IPS DF 6.9 (cell line): ENCODE data around the gene N4BP3.
"Not testable (repeated sequence)": the region's sequence is repeated elsewhere in the genome, so short reads cannot be mapped to it uniquely, and the experiment has no call there.

Experiments
- DNase-seq: peaks from one replicate; pipeline ENCODE4 v3.0.0-alpha.2; 2013; ENCODE audit warnings: low read depth, low spot score
- H3K27ac ChIP-seq: one replicate; pipeline ENCODE4 v1.5.1; 2013; ENCODE audit warnings: low read length, control low read depth
- H3K27me3 ChIP-seq: 2 replicates; pipeline ENCODE4 v1.6.1; 2013; ENCODE audit warnings: mild to moderate bottlenecking, low read length; ENCODE audit not compliant: control insufficient read depth, insufficient read depth
- H3K36me3 ChIP-seq: 2 replicates; pipeline ENCODE4 v1.6.1; 2013; ENCODE audit warnings: low read length; ENCODE audit not compliant: control insufficient read depth, insufficient read depth
- H3K4me1 ChIP-seq: 2 replicates; pipeline ENCODE4 v1.6.1; 2013; ENCODE audit warnings: low read length; ENCODE audit not compliant: control insufficient read depth, insufficient read depth
- H3K4me3 ChIP-seq: 2 replicates; pipeline ENCODE4 v1.5.1; 2013; ENCODE audit warnings: mild to moderate bottlenecking, low read length
- H3K9me3 ChIP-seq: 2 replicates; pipeline ENCODE4 v1.6.1; 2013; ENCODE audit warnings: low read length, inconsistent platforms; ENCODE audit not compliant: control insufficient read depth, insufficient read depth
- WGBS: extraction: QIAGEN DNeasy Blood & Tissue Kit; methylation state at CpG from one replicate; pipeline ENCODE4 v1.1.7; 2013; ENCODE audit warnings: mixed read lengths, missing lambda C conversion rate; ENCODE audit not compliant: insufficient read length, insufficient coverage; 5-methylcytosine and 5-hydroxymethylcytosine counted together

Gene N4BP3

DNA sequence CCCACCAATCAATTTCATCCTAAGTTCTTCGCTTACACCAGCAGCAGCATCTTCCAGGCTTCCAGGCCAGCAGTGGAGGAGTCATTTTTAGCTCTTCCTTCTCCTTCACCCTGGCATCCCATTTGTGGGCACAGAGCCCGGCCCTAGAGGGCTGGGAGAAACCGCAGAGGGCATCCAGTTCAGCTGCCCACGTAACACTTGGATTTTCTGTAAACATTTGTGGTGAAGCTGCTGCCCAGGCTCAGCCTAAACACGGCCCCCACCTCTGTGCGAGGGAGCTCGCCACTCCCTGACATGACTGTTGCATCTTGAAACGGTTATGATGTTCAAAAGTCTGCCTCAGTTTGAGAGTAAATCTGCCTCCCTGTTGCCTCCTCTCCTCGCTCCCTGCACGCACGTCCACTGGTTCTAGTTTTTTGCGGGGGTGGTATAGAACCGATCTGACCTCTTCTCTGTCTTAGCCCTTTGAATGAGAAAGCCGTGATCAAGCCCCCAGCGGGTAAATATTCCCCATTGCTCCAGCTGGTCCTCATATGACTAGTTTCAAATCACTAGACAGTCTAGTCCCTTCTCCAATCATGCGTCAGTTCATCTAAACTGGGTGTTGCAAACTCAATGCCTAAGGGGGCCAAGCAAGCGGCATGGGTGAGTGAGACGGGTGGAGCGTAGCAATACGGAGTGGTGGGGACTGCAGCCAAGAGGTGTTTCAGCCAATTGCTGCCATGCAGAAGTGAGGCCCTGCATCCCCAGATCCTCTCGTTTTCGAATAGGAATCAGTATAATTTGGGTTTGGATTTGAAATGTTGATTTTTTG lies 34.9 kb upstream of the N4BP3 start:
- no peaks in the 10 kb centered on the region for H3K27me3 ChIP-seq
- H3K4me3 ChIP-seq, result no peak overlapping the region
- H3K36me3 ChIP-seq, result no peaks in the 10 kb centered on the region
- H3K27ac ChIP-seq, result no peak overlapping the region
- no peaks in the 10 kb centered on the region for H3K9me3 ChIP-seq
- DNase-seq, result no peak
- no CpG with 5 or more reads among the region's 22 CpGs for WGBS
- H3K4me1 ChIP-seq, result no peaks in the 10 kb centered on the region; the same call in 1 of the 2 replicates

DNA sequence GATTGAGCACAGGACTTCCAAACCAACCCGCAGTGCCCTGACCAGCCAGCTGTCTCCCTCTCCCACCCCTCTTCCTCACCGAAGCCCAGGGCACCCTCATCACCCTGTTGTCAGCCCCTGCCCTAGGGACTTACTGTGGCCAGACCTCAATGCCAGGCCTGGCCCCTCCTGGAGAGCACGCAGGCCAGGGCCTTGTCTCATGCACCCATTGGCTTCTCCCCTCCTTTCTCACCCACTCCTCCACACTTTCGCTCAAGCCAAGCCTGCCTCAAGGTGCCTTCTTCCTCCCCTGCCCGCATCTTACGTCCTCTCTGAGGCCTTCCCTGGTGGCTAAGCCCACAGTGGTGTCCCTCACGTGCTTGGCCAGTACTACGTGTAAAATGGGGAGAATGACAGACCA lies 33.3 kb upstream of the N4BP3 start:
- Histone ChIP-seq H3K27ac (no peak overlapping the region), H3K4me3 (no peak overlapping the region), H3K36me3 (no peaks in the 10 kb centered on the region), H3K27me3 (no peaks in the 10 kb centered on the region), H3K9me3 (no peaks in the 10 kb centered on the region), H3K4me1 (no peaks in the 10 kb centered on the region)
- WGBS, result no CpG with 5 or more reads among the region's 8 CpGs
- no peak for DNase-seq

DNA sequence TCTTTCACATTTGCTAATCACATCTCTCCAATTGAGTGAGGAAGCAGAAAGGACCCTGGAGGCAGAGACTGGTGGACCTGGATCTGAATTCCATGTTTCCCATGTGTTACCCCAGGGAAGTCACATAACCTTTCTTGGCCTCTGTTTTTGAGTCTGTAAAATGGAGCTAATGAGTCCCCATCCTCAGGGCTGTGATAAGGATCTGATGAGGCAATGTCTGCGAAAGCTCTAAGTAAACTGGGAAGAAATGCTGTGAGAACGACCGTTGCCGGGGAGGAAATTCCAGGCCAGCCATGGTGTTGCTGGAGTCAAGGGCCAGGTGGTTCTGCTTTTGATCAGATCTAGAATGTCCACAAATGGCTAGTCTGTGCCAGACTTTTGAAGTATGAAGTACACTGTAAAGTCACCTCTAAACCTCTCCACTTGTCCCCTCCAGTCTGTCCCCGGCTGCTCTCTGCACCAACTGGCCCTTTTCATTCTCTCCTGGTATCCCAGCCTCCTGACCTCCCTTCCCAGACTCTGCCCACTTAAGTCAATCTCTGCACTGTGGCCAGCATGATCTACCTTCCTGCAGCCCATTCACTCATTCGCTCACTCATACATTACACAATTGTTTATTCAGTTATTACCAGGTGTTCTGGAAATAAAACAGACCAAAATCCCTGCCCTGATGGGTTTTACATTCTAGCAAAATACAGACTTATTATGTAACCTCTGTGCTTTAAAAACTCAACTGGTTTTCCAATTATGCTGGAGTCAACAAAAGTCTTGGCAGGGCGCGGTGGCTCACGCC lies 32.5 kb upstream of the N4BP3 start:
- H3K27ac ChIP-seq, result no peak overlapping the region
- no peaks in the 10 kb centered on the region for H3K4me1 ChIP-seq
- no peak for DNase-seq
- H3K9me3 ChIP-seq, result no peaks in the 10 kb centered on the region
- no CpG with 5 or more reads among the region's 9 CpGs for WGBS
- H3K4me3 ChIP-seq, result no peak overlapping the region
- H3K36me3 ChIP-seq, result no peaks in the 10 kb centered on the region
- H3K27me3 ChIP-seq, result no peaks in the 10 kb centered on the region

DNA sequence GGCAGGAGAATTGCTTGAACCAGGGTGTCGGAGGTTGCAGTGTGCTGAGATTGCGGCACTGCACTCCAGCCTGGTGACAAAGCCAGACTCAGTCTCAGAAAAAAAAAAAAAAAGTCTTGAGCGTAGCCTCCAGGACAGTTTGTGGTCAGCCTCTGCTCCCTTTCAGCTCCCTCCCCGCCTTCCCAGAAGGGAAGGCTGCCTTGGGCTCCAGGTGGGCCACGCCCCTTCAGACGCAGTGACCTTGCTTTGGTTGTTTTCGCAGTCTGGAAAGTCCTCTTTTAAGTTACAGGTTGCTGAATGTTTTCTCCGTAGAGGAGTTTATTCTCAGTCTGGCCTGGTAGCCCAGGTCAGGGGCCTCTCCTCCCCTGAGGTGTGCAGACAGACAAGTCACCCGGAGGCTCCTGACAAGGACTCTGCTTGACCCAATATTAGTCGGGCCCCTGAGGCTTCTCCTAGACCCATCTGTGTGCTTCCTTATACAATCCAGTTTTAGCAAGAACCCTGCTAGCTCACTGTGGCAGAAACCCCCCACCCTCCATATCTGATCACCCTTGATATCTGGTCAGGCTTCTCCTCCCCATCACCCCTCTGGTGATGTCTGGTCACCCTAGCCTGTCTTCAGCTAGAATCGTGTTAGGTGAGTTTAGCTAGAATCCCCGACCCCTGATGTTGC lies 31.6 kb upstream of the N4BP3 start:
- no peak overlapping the region for H3K4me3 ChIP-seq
- H3K36me3 ChIP-seq, result no peaks in the 10 kb centered on the region
- H3K9me3 ChIP-seq, result no peaks in the 10 kb centered on the region
- H3K27me3 ChIP-seq, result no peaks in the 10 kb centered on the region
- DNase-seq, result no peak
- H3K27ac ChIP-seq, result no peak overlapping the region
- no peaks in the 10 kb centered on the region for H3K4me1 ChIP-seq
- no CpG with 5 or more reads among the region's 12 CpGs for WGBS

DNA sequence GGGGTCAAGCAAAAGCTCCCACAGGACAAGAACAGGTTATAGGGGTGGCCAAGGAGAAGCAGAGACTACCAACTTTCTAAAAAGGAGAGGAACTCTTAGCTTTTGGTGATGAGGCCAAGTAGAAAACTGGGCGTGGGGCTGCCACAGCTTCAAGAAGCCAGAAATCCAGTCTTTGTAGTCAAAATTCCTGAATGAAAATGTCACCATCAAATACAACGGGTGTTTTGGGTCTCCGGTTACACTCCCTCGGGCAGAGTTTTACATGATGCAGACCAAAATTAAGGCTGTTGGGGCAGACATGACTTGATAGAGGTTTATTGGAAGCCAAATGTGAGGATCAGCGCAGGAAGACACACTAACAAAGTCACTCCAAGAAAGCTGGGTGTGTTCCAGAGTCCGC lies 29.4 kb upstream of the N4BP3 start:
- Histone ChIP-seq H3K27ac (no peak overlapping the region), H3K4me1 (no peaks in the 10 kb centered on the region), H3K9me3 (no peaks in the 10 kb centered on the region), H3K4me3 (no peak overlapping the region), H3K27me3 (no peaks in the 10 kb centered on the region), H3K36me3 (no peaks in the 10 kb centered on the region)
- DNase-seq, result no peak
- no CpG with 5 or more reads among the region's 6 CpGs for WGBS

DNA sequence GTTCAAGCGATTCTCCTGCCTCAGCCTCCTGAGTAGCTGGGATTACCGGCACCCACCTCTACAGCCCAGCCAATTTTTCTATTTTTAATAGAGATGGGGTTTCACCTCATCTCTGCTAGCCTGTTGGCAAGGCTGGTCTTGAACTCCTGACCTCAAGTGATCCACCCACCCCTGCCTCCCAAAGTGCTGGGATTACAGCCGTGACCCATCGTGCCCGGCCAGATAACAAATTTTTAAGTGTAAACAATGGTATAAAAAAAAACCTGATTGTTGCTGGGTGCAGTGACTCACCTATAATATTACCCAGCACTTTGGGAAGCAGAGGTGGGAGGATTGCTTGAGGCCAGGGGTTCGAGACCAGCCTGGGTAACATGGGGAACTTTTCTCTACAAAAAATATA lies 28.0 kb upstream of the N4BP3 start:
- no CpG with 5 or more reads among the region's 6 CpGs for WGBS
- H3K27ac ChIP-seq, result no peak overlapping the region
- no peak overlapping the region for H3K4me3 ChIP-seq
- no peaks in the 10 kb centered on the region for H3K9me3 ChIP-seq
- H3K4me1 ChIP-seq, result no peaks in the 10 kb centered on the region
- no peaks in the 10 kb centered on the region for H3K36me3 ChIP-seq
- no peaks in the 10 kb centered on the region for H3K27me3 ChIP-seq
- no peak for DNase-seq

DNA sequence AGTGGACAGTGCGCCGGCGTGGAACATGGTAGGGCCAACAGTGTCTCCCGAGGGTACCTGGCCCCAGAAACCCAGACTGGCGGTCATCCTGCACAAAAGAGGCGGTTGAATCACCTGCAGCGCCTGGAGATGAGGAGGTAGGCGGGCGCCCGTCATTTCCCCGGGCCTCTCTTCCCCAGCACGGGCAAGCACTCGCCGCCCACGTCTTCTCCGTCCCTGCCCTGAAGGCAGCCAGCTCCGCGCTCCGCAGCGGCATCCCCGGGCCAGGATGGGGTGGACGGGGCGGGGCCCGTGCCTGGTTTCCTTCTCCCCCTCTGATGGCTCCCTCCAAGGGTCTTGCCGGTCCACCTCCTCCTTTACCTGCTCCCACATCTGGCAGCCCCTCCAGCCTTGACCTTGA lies 27.1 kb upstream of the N4BP3 start:
- DNase-seq, result no peak
- no peaks in the 10 kb centered on the region for H3K27me3 ChIP-seq
- H3K9me3 ChIP-seq, result no peaks in the 10 kb centered on the region
- H3K4me1 ChIP-seq, result no peaks in the 10 kb centered on the region
- no peak overlapping the region for H3K4me3 ChIP-seq
- no peaks in the 10 kb centered on the region for H3K36me3 ChIP-seq
- WGBS, result no CpG with 5 or more reads among the region's 25 CpGs
- no peak overlapping the region for H3K27ac ChIP-seq

DNA sequence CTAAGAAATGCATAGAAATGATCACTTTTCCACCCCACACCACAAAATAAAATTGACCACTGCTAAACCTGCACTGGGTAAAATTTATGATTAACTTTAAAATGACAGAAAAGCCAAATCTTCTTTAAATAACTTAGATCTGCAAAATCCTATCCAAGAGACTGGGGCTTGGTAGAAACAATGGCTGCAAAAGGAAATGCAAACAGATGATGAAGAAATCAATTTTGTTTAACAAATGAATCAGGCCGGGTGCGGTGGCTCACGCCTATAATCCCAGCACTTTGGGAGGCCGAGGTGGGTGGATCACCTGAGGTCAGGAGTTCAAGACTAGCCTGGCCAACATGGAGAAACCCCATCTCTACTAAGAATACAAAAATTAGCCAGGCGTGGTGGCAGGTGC lies 26.1 kb upstream of the N4BP3 start:
- not testable (repeated sequence) for H3K36me3 ChIP-seq
- WGBS, result no CpG with 5 or more reads among the region's 5 CpGs

DNA sequence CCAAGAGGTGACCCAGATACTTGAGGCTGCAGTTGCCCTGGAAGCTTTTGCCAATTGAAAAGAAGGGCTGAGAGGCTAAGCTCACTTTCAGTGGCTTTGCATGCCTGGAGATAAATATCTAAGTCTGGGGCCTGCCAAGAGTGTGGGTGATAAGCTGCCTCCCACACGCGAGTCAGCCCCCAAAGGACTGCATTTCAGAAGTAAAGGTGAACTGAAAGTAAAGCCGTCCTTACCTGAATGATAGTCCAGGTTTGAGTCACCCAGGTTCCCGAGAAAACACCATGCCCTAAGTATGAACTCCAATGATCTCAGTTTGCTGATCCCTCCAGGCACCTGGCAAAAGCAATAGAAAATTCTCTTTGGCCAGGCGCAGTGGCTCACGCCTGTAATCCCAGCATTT lies 22.5 kb upstream of the N4BP3 start:
- no peaks in the 10 kb centered on the region for H3K4me1 ChIP-seq
- H3K27me3 ChIP-seq, result no peaks in the 10 kb centered on the region
- no peak overlapping the region for H3K27ac ChIP-seq
- DNase-seq, result no peak
- H3K36me3 ChIP-seq, result no peaks in the 10 kb centered on the region
- no peaks in the 10 kb centered on the region for H3K9me3 ChIP-seq
- WGBS, result no CpG with 5 or more reads among the region's 6 CpGs
- H3K4me3 ChIP-seq, result no peak overlapping the region

More for the DNA sequence above, 26.1 kb upstream of the N4BP3 start:
- H3K4me1 ChIP-seq, H3K9me3 ChIP-seq, H3K27me3 ChIP-seq, DNase-seq, H3K4me3 ChIP-seq, H3K27ac ChIP-seq: not testable (repeated sequence)

DNA sequence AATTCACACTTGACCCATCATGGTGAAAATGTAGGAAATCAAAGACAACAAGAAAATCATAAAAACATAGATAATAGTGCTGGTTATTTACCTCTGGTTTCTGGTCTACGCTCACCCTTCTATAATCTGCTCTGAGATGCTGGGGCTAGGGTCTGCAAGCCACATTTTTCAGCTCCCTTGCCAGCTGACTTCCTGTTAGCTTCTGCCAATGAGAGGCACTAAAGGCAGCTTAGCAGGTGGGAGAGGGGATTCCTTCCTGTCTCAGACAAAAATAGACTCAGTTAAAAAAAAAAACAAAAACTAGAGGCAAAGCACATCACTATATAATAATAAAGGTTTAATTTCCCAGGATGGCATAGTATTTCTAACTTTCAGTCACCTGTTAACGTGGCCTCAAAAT lies 20.2 kb upstream of the N4BP3 start:
- no peak for DNase-seq
- WGBS, result no CpG with 5 or more reads among the region's 2 CpGs
- no peaks in the 10 kb centered on the region for H3K9me3 ChIP-seq
- H3K36me3 ChIP-seq, result no peaks in the 10 kb centered on the region
- no peak overlapping the region for H3K27ac ChIP-seq
- no peaks in the 10 kb centered on the region for H3K27me3 ChIP-seq
- no peak overlapping the region for H3K4me3 ChIP-seq
- H3K4me1 ChIP-seq, result no peaks in the 10 kb centered on the region
